Gastroesophageal sphincter (tissue), 4 donors: ENCODE results near the gene GPATCH3. TPM values are rescaled to one million over a fixed set of nuclear protein-coding genes. Genes with fewer than 3 reads are reported as not detected.

ENCODE experiments used
- ATAC-seq: fragments of 150-250 bp; one replicate; pipeline ENCODE4 v1.9.1; 2016; ENCODE audit warnings: mild to moderate bottlenecking, moderate library complexity
- H3K27ac ChIP-seq, 4 donors: fragments of 200-600 bp; sonication (generic) in 3 of 4; 1 replicate in 3 of 4; 2 replicates in 1 of 4; pipeline ENCODE4 v1.5.1; 2016 to 2019
- H3K27me3 ChIP-seq: fragments of 200-600 bp; sonication (generic); one replicate; pipeline ENCODE4 v1.5.1; 2019
- H3K36me3 ChIP-seq, 2 donors: fragments of 200-600 bp; sonication (generic); one replicate each; pipeline ENCODE4 v1.5.1; 2019; ENCODE audit warnings: control low read depth in 1 of 2
- H3K4me1 ChIP-seq, 3 donors: fragments of 200-600 bp; sonication (generic); 1 replicate in 2 of 3; 2 replicates in 1 of 3; pipeline ENCODE4 v1.5.1; 2016 to 2019; ENCODE audit warnings: control low read depth in 2 of 3
- H3K4me3 ChIP-seq, 2 donors: fragments of 200-600 bp; sonication (generic); one replicate each; pipeline ENCODE4 v1.5.1; 2019; ENCODE audit warnings: mild to moderate bottlenecking in 1 of 2, moderate library complexity in 1 of 2
- H3K9me3 ChIP-seq, 3 donors: fragments of 200-600 bp; sonication (generic); one replicate each; pipeline ENCODE4 v1.5.1; 2017 to 2019; ENCODE audit warnings: control low read depth in 2 of 3
- CTCF ChIP-seq, 4 experiments: fragments of 200-600 bp in 2 of 4; fragments of 450-650 bp in 2 of 4; sonication (generic) in 1 of 4; IDR thresholded peaks; one replicate each; pipeline ENCODE4 v1.5.1; 2017 to 2019; ENCODE audit warnings: antibody characterized with exemption in 4 of 4, mild to moderate bottlenecking in 2 of 4, moderate library complexity in 2 of 4
- EP300 ChIP-seq: sonication (generic); formaldehyde crosslinking; IDR thresholded peaks from one replicate; pipeline ENCODE4 v1.6.1; 2017; ENCODE audit warnings: antibody characterized with exemption, mild to moderate bottlenecking
- POLR2A ChIP-seq, 2 donors: fragments of 450-650 bp; IDR thresholded peaks; one replicate each; pipeline ENCODE4 v1.6.1; 2017; ENCODE audit warnings: antibody characterized with exemption in 2 of 2, mild to moderate bottlenecking in 2 of 2, moderate library complexity in 1 of 2
- POLR2AphosphoS5 ChIP-seq: sonication (generic); formaldehyde crosslinking; IDR thresholded peaks from one replicate; pipeline ENCODE4 v1.6.1; 2017; ENCODE audit warnings: antibody characterized with exemption
- WGBS, 2 donors: methylation state at CpG; one replicate each; pipeline ENCODE4 v1.1.5; 2018; ENCODE audit warnings: low coverage in 1 of 2; 5-methylcytosine and 5-hydroxymethylcytosine counted together
- total RNA-seq, 4 donors: library from RNA; depleted of rRNA; stranded (reverse); fragments of >200 nt; gene quantifications; one replicate each; pipeline ENCODE4 v1.1.0, GENCODE V29; 2016

The GPATCH3 gene
- total RNA-seq, 4 donors from 2014 or later, result 5.1 to 21.6 (median 14.4) TPM

GRCh38 chr1:26913754-26914619 lies 13.7 kb upstream of the GPATCH3 start, which contains the start of gene NR0B2:
TSS of gene NR0B2 (minus strand) at chr1:26913975. CDS start at chr1:26913940, 35 bp downstream.
- TF ChIP-seq CTCF (IDR thresholded peaks at IDR 0.05) (no peak), EP300 (no peak), POLR2AphosphoS5 (no peak), POLR2A (IDR thresholded peaks at IDR 0.05) (no peak)
- Histone ChIP-seq H3K4me3 (no peak within 1 kb of the TSS), H3K4me1 (no peaks in the 10 kb centered on the region), H3K9me3 (no peaks in the 10 kb centered on the region), H3K27me3 (no peaks in the 10 kb centered on the region), H3K36me3 (no peaks in the 10 kb centered on the region), H3K27ac (no peak within 1 kb of the TSS)
- WGBS, 2 donors, result no CpG with 5 or more reads among the region's 16 CpGs
- ATAC-seq, result no peak

- no peaks in the 10 kb centered on the region for H3K9me3 ChIP-seq
- 60 to 100% methylated on average over 1 of the region's 5 CpGs for WGBS, 2 donors
- no peaks in the 10 kb centered on the region for H3K27me3 ChIP-seq
- no peak overlapping the region for H3K27ac ChIP-seq
- H3K36me3 ChIP-seq, result no peaks in the 10 kb centered on the region
- ATAC-seq, result no peak
- TF ChIP-seq CTCF (IDR thresholded peaks at IDR 0.05) (no peak), POLR2A (IDR thresholded peaks at IDR 0.05) (no peak), POLR2AphosphoS5 (no peak), EP300 (no peak)
- H3K4me3 ChIP-seq, result no peak overlapping the region
- no peaks in the 10 kb centered on the region for H3K4me1 ChIP-seq
Observed at GRCh38 chr1:26913389-26913753, 13.1 kb upstream of the GPATCH3 start.

GRCh38 chr1:26912147-26912490 lies 11.9 kb upstream of the GPATCH3 start:
- Histone ChIP-seq H3K36me3 (no peaks in the 10 kb centered on the region), H3K27ac (no peak overlapping the region), H3K4me3 (no peak overlapping the region), H3K27me3 (no peaks in the 10 kb centered on the region), H3K9me3 (no peaks in the 10 kb centered on the region), H3K4me1 (no peaks in the 10 kb centered on the region)
- WGBS, 2 donors, result 48 to 55% methylated on average over 2 of the region's 2 CpGs
- no peak for ATAC-seq
- TF ChIP-seq EP300, result no peak
- no peak for TF ChIP-seq CTCF (IDR thresholded peaks at IDR 0.05)
- no peak for TF ChIP-seq POLR2A (IDR thresholded peaks at IDR 0.05)
- no peak for TF ChIP-seq POLR2AphosphoS5

DNA sequence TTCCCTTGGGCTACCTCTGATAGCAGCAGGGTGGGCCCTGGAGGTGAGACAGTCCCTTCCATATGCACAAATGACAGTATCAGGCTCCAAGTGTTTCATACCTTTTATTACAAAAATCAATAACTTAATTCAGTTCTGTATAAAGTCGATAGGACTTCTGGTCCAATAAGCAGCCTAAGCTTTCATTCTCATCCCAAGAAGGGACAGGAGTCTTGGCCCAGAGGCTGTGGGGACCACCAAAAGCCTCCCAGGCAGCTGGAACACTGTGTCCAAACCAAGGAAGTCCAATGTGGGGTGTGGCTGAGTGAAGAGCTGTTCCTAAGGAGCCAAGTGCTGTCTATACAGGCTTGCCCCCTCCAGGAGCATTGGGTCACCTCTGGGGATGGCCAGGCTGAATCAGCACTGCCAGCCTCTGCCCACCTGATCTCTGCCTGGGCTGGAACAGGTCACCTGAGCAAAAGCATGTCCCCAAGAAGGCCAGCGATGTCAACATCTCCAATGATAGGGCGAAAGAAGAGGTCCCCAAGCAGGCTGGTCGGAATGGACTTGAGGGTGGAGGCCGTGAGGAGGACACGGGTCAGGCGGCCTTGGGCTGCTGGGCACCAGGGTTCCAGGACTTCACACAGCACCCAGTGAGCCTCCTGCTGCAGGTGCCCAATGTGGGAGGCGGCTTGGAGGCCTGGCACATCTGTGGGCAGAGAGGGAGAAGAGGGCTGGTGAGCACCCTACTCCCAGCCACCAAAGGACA lies 11.3 kb upstream of the GPATCH3 start:
- H3K9me3 ChIP-seq, result no peaks in the 10 kb centered on the region
- H3K4me1 ChIP-seq, result no peaks in the 10 kb centered on the region
- no peak overlapping the region for H3K27ac ChIP-seq
- ATAC-seq, result no peak
- no peaks in the 10 kb centered on the region for H3K36me3 ChIP-seq
- 60 to 80% methylated on average over 1 of the region's 8 CpGs for WGBS, 2 donors
- no peaks in the 10 kb centered on the region for H3K27me3 ChIP-seq
- no peak for TF ChIP-seq EP300
- H3K4me3 ChIP-seq, result no peak overlapping the region

- H3K36me3 ChIP-seq, result no peaks in the 10 kb centered on the region
- WGBS, 2 donors, result 73 to 93% methylated on average over 2 to 3 of the region's 4 CpGs
- no peaks in the 10 kb centered on the region for H3K9me3 ChIP-seq
- no peak for TF ChIP-seq CTCF (IDR thresholded peaks at IDR 0.05)
- no peak for TF ChIP-seq EP300
- no peak for ATAC-seq
- H3K27ac ChIP-seq, result no peak overlapping the region
- H3K27me3 ChIP-seq, result no peaks in the 10 kb centered on the region
- no peaks in the 10 kb centered on the region for H3K4me1 ChIP-seq
- no peak overlapping the region for H3K4me3 ChIP-seq
Observed at GRCh38 chr1:26910343-26911160, 10.3 kb upstream of the GPATCH3 start.
